ENCODE results near the gene OTUD5.

The OTUD5 gene

GRCh38 chrX:48918301-48918642 is 39.1 kb downstream of the OTUD5 start:
- H3K27me3 Mint-ChIP-seq (ENCODE audit: low read depth, poor library complexity), result peaks cover 5% of the 10 kb centered on the region
- H3K27ac Mint-ChIP-seq, result peak overlapping the region; percentile 36
- peaks cover 33% of the 10 kb centered on the region for H3K4me1 Mint-ChIP-seq
- H3K9me3 Mint-ChIP-seq, result peaks cover 41% of the 10 kb centered on the region
- DNase-seq, result no peak
- peak overlapping the region; percentile 91 for H3K4me3 Mint-ChIP-seq
- TF ChIP-seq CTCF (IDR thresholded peaks at IDR 0.05), result no peak
- H3K36me3 Mint-ChIP-seq (ENCODE audit: low read depth), result peaks cover 3% of the 10 kb centered on the region

GRCh38 chrX:48917139-48918001 is 40.0 kb downstream of the OTUD5 start:
- H3K36me3 Mint-ChIP-seq (ENCODE audit: low read depth), result peaks cover 3% of the 10 kb centered on the region
- H3K27ac Mint-ChIP-seq, result peak overlapping the region; percentile 89
- TF ChIP-seq CTCF (IDR thresholded peaks at IDR 0.05), result peak; percentile 95

GRCh38 chrX:48914593-48915493 is 42.6 kb downstream of the OTUD5 start:
- Mint-ChIP-seq H3K36me3 (ENCODE audit: low read depth) (peaks cover 3% of the 10 kb centered on the region), H3K4me1 (peaks cover 50% of the 10 kb centered on the region), H3K4me3 (no peak overlapping the region), H3K27me3 (ENCODE audit: low read depth, poor library complexity) (peaks cover 10% of the 10 kb centered on the region), H3K27ac (no peak overlapping the region), H3K9me3 (peaks cover 42% of the 10 kb centered on the region)
- no peak for TF ChIP-seq CTCF (IDR thresholded peaks at IDR 0.05)
- no peak for DNase-seq

More at GRCh38 chrX:48917139-48918001, 40.0 kb downstream of the OTUD5 start:
- H3K4me1 Mint-ChIP-seq, result peaks cover 37% of the 10 kb centered on the region
- peaks cover 45% of the 10 kb centered on the region for H3K9me3 Mint-ChIP-seq
- peaks cover 7% of the 10 kb centered on the region for H3K27me3 Mint-ChIP-seq (ENCODE audit: low read depth, poor library complexity)
- DNase-seq, result peak; percentile 92
- H3K4me3 Mint-ChIP-seq, result peak overlapping the region; percentile 91

GRCh38 chrX:48913605-48914366 is 43.6 kb downstream of the OTUD5 start:
- DNase-seq, result no peak
- peaks cover 43% of the 10 kb centered on the region for H3K4me1 Mint-ChIP-seq
- no peak overlapping the region for H3K27ac Mint-ChIP-seq
- no peak for TF ChIP-seq CTCF (IDR thresholded peaks at IDR 0.05)
- H3K36me3 Mint-ChIP-seq (ENCODE audit: low read depth), result peaks cover 3% of the 10 kb centered on the region
- no peak overlapping the region for H3K4me3 Mint-ChIP-seq
- H3K9me3 Mint-ChIP-seq, result peaks cover 38% of the 10 kb centered on the region
- peaks cover 10% of the 10 kb centered on the region for H3K27me3 Mint-ChIP-seq (ENCODE audit: low read depth, poor library complexity)

GRCh38 chrX:48911412-48912182 is 45.8 kb downstream of the OTUD5 start, which contains the start of gene SLC35A2:
SLC35A2 (minus strand) TSS chrX:48911646; CDS start chrX:48911636, 10 bp downstream.
- Mint-ChIP-seq H3K4me3 (peak within 1 kb of the TSS; percentile 93), H3K9me3 (peaks cover 33% of the 10 kb centered on the region), H3K27ac (peak within 1 kb of the TSS; percentile 83), H3K27me3 (ENCODE audit: low read depth, poor library complexity) (peaks cover 7% of the 10 kb centered on the region), H3K36me3 (ENCODE audit: low read depth) (peaks cover 9% of the 10 kb centered on the region), H3K4me1 (peaks cover 27% of the 10 kb centered on the region)
- TF ChIP-seq CTCF (IDR thresholded peaks at IDR 0.05), result no peak
- DNase-seq, result peak; percentile 77
